Coronary artery (tissue), 2 donors: Measurements from ENCODE around the gene CNTN6.
A peak's percentile ranks its signal among the peaks of the same experiment; 100 is the strongest.

ENCODE experiments used
- DNase-seq: peaks from one replicate; pipeline ENCODE4 v3.0.0-alpha.2; 2017; ENCODE audit warnings: low spot score
- H3K27ac ChIP-seq, 2 donors: fragments of 200-600 bp; sonication (generic); one replicate each; pipeline ENCODE4 v1.5.1; 2016 to 2019
- H3K4me3 ChIP-seq: fragments of 200-600 bp; sonication (generic); 2 replicates; pipeline ENCODE4 v1.5.1; 2016; ENCODE audit warnings: mild to moderate bottlenecking, moderate library complexity
- TF ChIP-seq, protein P1 (sequence below): fragments of 200-600 bp; sonication (generic); IDR thresholded peaks from one replicate; pipeline ENCODE4 v1.5.1; 2019; ENCODE audit warnings: antibody characterized with exemption

The CNTN6 gene

DNA sequence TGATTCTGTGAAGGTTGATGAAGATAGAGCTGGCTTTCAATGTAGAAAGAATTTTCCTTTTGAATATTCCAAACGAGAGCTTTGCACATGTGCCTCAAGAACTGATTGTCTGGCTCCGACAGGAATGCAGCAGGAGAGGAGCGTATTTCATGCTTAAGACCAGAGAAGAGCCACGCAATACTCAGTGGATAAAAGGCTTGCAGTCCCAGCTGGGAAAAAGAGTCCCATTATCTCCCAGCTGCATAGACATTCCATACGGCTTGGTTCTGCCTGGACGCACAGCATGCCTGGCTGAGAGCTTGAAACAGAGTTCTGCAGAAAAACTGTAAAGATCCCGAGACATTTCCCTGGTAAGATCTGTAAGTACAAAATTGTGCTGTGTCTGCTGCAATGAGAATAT, at the start of gene CNTN6:
CNTN6 (plus strand) TSS at position 254 of the 400 bp plus-strand sequence. CDS start 54,985 bp downstream, outside the sequence.
- DNase-seq: no peak
- no peak within 1 kb of the TSS for H3K27ac ChIP-seq
- no peak within 1 kb of the TSS for H3K4me3 ChIP-seq
- TF ChIP-seq, protein P1, sequence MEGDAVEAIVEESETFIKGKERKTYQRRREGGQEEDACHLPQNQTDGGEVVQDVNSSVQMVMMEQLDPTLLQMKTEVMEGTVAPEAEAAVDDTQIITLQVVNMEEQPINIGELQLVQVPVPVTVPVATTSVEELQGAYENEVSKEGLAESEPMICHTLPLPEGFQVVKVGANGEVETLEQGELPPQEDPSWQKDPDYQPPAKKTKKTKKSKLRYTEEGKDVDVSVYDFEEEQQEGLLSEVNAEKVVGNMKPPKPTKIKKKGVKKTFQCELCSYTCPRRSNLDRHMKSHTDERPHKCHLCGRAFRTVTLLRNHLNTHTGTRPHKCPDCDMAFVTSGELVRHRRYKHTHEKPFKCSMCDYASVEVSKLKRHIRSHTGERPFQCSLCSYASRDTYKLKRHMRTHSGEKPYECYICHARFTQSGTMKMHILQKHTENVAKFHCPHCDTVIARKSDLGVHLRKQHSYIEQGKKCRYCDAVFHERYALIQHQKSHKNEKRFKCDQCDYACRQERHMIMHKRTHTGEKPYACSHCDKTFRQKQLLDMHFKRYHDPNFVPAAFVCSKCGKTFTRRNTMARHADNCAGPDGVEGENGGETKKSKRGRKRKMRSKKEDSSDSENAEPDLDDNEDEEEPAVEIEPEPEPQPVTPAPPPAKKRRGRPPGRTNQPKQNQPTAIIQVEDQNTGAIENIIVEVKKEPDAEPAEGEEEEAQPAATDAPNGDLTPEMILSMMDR: no peak

GRCh38 chr3:1048558-1048957, 44.3 kb upstream of the CNTN6 start:
- TF ChIP-seq, protein P1: no peak
- Histone ChIP-seq H3K27ac (no peak overlapping the region), H3K4me3 (no peak overlapping the region)
- no peak for DNase-seq

GRCh38 chr3:1055870-1056269, 37.0 kb upstream of the CNTN6 start:
- TF ChIP-seq, protein P1: no peak
- Histone ChIP-seq H3K4me3 (no peak overlapping the region), H3K27ac (no peak overlapping the region)
- DNase-seq: no peak

DNA sequence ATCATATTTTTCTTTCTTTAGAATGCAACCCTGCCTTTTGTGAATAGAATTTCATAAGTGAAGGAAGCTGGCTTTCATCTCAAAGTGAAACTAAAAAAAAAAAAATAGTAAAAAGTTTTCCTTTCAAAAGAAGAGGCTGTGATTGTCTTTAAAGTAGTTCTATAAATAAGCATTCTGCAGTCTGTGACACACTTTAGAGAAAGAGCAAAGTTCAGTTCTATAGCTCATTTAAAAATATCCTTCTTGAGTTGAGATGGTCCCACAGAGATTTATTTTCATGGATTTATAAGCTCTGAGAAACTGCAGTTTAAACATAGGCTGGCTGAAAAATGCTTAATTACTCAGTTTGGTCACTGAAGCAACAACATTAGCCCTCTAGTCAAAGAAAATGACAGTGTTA, 36.1 kb upstream of the CNTN6 start:
- Histone ChIP-seq H3K4me3 (peak overlapping the region; percentile 32), H3K27ac (no peak overlapping the region)
- DNase-seq: no peak
- TF ChIP-seq, protein P1: no peak

DNA sequence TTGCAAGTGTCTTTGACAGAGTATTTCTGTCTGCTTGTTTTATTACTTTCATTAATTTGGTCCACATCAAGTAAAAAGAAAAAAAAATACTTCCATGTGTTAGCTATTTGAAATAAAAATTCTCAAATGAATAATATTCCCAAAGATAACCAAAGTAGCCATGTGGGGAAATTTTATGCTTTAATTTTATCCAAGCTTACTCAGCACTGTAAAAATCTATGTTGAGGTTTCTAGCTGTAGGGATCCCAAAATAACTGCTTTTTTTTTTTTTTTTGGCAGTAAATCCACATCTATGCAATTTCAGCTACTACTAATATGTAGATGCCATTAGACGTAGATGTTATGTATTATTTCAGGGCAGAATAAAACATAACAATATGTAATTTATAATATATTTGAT, 35.4 kb upstream of the CNTN6 start:
- Histone ChIP-seq H3K4me3 (no peak overlapping the region), H3K27ac (no peak overlapping the region)
- DNase-seq: no peak
- TF ChIP-seq, protein P1: no peak

- TF ChIP-seq, protein P1: no peak
- Histone ChIP-seq H3K27ac (no peak overlapping the region), H3K4me3 (no peak overlapping the region)
- DNase-seq: no peak
Measured at GRCh38 chr3:1068985-1069384, 23.8 kb upstream of the CNTN6 start.

DNA sequence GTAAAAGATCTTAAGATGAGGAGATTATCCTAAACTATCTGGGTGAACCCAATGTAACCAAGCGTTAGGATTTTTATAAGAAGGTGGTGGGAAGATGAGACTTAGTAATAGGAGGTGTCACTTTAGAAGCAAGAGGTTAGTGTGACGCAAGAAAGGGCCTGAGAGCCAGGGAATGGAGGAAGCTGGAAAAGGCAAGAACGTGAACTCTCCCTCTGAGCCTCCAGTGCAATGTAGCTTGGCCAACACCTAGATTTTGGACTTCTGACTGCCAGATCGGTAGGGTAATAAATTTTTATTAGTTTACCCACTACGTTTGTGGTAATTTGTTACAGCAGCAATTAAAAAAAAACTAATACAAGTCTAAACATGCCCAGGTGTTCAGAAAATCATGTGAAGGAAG, 20.8 kb upstream of the CNTN6 start:
- H3K27ac ChIP-seq: no peak overlapping the region
- TF ChIP-seq, protein P1: no peak
- no peak overlapping the region for H3K4me3 ChIP-seq
- DNase-seq: no peak
